Measurements from ENCODE around the gene SERPINB1. TPM values are rescaled to one million over a fixed set of nuclear protein-coding genes. Genes with fewer than 3 reads are reported as not detected.

Gene SERPINB1
- total and polyA plus RNA-seq, 11 donors: 15.4 to 55.6 (median 22.2) TPM

DNA sequence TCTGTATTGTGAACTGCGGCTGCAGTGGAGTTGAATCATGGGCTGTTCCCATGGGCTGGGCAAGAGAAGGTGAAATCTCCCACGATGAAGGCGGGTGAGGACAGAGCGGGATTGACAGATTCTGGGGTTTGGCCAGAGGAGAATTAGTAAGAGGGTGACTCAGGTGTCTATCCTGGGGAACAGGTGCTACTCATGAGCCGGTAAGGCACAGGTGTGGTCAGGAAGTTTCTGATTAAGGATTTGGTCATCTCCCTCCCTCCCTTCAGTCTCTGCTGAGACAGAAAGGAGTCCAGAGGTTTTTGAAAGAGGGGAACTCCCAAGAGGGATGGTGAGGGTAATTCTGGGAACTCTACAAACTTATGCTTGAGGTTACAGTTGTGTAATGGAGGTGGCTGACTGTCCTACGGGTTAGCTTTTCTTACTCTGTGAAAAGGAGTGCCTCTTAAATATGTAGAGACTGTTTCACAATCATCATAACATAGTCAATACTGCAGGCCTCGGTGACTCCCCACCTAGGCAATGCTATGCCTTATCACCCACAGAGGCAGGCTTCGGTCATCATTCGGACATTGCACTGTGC is 31.5 kb downstream of the SERPINB1 start:
- Histone ChIP-seq H3K4me3 (no peak overlapping the region), H3K27ac (no peak overlapping the region), H3K4me1 (peaks cover 0 to 32% (median 16%) of the 10 kb centered on the region in 12 donors), H3K36me3 (no peaks in the 10 kb centered on the region), H3K9me3 (peaks cover 0 to 3% (median 0%) of the 10 kb centered on the region in 12 donors), H3K27me3 (no peaks in the 10 kb centered on the region)
- no peak for ATAC-seq
- DNase-seq: no peak
- 90 to 98% (median 94%) methylated on average over 9 of the region's 9 CpGs for WGBS, 4 donors
- intact Hi-C loops (cut with DNase I): no loop called here
- TF ChIP-seq POLR2A (IDR thresholded peaks at IDR 0.05): no peak
- TF ChIP-seq, protein P1, sequence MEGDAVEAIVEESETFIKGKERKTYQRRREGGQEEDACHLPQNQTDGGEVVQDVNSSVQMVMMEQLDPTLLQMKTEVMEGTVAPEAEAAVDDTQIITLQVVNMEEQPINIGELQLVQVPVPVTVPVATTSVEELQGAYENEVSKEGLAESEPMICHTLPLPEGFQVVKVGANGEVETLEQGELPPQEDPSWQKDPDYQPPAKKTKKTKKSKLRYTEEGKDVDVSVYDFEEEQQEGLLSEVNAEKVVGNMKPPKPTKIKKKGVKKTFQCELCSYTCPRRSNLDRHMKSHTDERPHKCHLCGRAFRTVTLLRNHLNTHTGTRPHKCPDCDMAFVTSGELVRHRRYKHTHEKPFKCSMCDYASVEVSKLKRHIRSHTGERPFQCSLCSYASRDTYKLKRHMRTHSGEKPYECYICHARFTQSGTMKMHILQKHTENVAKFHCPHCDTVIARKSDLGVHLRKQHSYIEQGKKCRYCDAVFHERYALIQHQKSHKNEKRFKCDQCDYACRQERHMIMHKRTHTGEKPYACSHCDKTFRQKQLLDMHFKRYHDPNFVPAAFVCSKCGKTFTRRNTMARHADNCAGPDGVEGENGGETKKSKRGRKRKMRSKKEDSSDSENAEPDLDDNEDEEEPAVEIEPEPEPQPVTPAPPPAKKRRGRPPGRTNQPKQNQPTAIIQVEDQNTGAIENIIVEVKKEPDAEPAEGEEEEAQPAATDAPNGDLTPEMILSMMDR (IDR thresholded peaks at IDR 0.05): no peak

GRCh38 chr6:2809015-2809414 is 32.6 kb downstream of the SERPINB1 start:
- ATAC-seq (no peak), DNase-seq (no peak)
- intact Hi-C loops (cut with DNase I): no loop called here
- Histone ChIP-seq H3K27ac (no peak overlapping the region), H3K4me1 (peaks cover 0 to 42% (median 17%) of the 10 kb centered on the region in 12 donors), H3K9me3 (no peaks in the 10 kb centered on the region), H3K27me3 (no peaks in the 10 kb centered on the region), H3K4me3 (no peak overlapping the region), H3K36me3 (no peaks in the 10 kb centered on the region)
- WGBS, 4 donors: 36 to 65% (median 49%) methylated on average over 2 of the region's 2 CpGs
- TF ChIP-seq POLR2A (IDR thresholded peaks at IDR 0.05): no peak
- TF ChIP-seq, protein P1 (IDR thresholded peaks at IDR 0.05): no peak

- 41 to 53% (median 51%) methylated on average over 9 of the region's 9 CpGs for WGBS, 4 donors
- peak in 3 of 4 donors; percentile 52 to 75 (median 54) for ATAC-seq
- no peaks in the 10 kb centered on the region for H3K9me3 ChIP-seq
- TF ChIP-seq POLR2A (IDR thresholded peaks at IDR 0.05): no peak
- TF ChIP-seq, protein P1 (IDR thresholded peaks at IDR 0.05): no peak
- H3K4me3 ChIP-seq: no peak overlapping the region
- no peaks in the 10 kb centered on the region for H3K36me3 ChIP-seq
- DNase-seq: no peak
- no peaks in the 10 kb centered on the region for H3K27me3 ChIP-seq
- intact Hi-C loops (cut with DNase I): no loop called here
- peaks cover 0 to 43% (median 17%) of the 10 kb centered on the region in 12 donors for H3K4me1 ChIP-seq
- peak overlapping the region in 6 of 12 donors; percentile 8 to 52 (median 36) for H3K27ac ChIP-seq
Measured at GRCh38 chr6:2807342-2808090, 34.1 kb downstream of the SERPINB1 start.

GRCh38 chr6:2806644-2807043 is 35.0 kb downstream of the SERPINB1 start:
- WGBS, 4 donors: 64 to 84% (median 74%) methylated on average over 3 of the region's 3 CpGs
- TF ChIP-seq, protein P1 (IDR thresholded peaks at IDR 0.05): no peak
- DNase-seq (no peak), ATAC-seq (no peak)
- peaks cover 0 to 43% (median 17%) of the 10 kb centered on the region in 12 donors for H3K4me1 ChIP-seq
- H3K36me3 ChIP-seq: no peaks in the 10 kb centered on the region
- intact Hi-C loops (cut with DNase I): no loop called here
- peak overlapping the region in 3 of 12 donors; percentile 5 to 52 (median 13) for H3K27ac ChIP-seq
- H3K4me3 ChIP-seq: no peak overlapping the region
- H3K27me3 ChIP-seq: no peaks in the 10 kb centered on the region
- H3K9me3 ChIP-seq: no peaks in the 10 kb centered on the region
